ENCODE results near the gene AP5B1.

The AP5B1 gene

DNA sequence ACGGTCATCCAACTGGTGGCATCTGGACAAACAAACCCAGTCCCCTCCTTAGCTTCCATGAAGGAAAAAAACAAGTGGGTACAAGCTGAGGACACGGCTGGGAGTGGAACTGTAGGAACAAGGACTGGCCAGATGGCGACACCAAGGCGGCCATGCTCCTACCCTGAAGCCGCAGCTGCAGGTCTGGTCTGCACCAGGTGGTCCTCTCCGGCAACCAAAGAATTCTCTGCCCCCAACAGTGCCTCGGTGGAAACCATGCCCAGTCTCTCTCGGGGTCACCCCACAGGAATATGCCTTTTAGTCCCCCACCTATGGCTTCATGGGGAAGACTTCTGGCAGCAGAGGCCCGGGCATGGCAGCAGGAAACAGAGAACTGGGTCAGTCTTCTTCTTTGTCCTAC is 28.7 kb upstream of the AP5B1 start:
- no peak overlapping the region for H3K27ac Mint-ChIP-seq
- ATAC-seq (replicated peaks) (no peak), DNase-seq (no peak)
- H3K27me3 Mint-ChIP-seq, result peaks cover 7 to 8% of the 10 kb centered on the region in 2 donors
- no peaks in the 10 kb centered on the region for H3K36me3 Mint-ChIP-seq
- peaks cover 2 to 5% of the 10 kb centered on the region in 2 donors for H3K4me1 Mint-ChIP-seq
- H3K4me3 Mint-ChIP-seq, result no peak overlapping the region
- no peaks in the 10 kb centered on the region for H3K9me3 Mint-ChIP-seq

DNA sequence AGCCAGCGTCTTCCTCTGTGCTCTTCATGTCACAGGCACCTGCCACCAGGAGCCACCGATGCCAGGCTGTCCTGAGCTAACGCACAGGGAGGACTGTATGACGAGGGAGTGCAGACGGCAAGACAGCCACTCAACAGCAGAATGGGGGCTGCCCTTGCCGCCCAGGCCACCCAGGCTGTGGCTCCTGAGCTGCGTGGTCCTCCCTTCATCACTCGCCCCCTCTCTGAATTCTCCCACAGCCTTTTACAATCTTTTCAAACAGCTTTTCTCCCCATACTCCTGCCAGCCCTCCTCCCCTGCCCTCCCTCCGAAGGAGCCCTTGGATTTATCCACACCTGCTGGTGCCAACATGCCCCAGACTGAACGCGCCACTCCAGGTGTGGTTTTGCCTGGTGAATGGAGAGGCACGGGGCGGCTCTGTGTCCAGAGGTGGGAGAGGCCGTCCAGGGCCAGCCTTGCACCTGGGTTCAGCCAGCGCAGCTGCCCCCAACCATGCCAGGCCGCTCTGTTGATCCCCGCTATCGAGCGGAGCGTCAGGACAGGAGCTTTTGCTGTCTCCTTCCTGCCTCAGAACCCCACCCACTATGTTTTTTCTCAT is 28.1 kb upstream of the AP5B1 start:
- Mint-ChIP-seq H3K36me3 (no peaks in the 10 kb centered on the region), H3K27me3 (peaks cover 13 to 14% of the 10 kb centered on the region in 2 donors), H3K27ac (no peak overlapping the region), H3K4me1 (peaks cover 0 to 5% of the 10 kb centered on the region in 2 donors), H3K9me3 (no peaks in the 10 kb centered on the region), H3K4me3 (no peak overlapping the region)
- DNase-seq (no peak), ATAC-seq (replicated peaks) (no peak)

DNA sequence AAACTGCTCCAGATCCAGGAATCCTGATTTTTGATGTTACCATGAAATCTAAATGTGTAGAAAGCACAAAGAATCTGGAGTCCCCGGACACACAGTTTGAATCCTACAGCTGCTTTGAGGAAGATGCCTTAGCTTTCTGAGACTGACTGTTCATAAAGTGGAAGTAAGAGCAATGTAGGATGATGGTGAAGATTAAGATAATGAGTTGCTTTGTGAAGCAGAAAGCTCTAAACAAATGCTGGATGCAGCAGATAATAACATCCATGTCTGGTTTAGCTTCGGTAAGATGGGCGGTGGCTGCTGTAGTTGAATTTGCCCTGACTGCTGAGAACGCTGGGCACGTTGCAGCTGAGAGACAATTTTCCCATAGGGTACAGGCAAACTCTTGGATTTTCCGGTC is 26.2 kb upstream of the AP5B1 start:
- no peak overlapping the region for H3K4me3 Mint-ChIP-seq
- no peaks in the 10 kb centered on the region for H3K36me3 Mint-ChIP-seq
- no peak for DNase-seq
- no peaks in the 10 kb centered on the region for H3K9me3 Mint-ChIP-seq
- no peak for ATAC-seq (replicated peaks)
- H3K4me1 Mint-ChIP-seq, result peaks cover 10% of the 10 kb centered on the region in 2 donors
- peaks cover 26 to 27% of the 10 kb centered on the region in 2 donors for H3K27me3 Mint-ChIP-seq
- no peak overlapping the region for H3K27ac Mint-ChIP-seq

DNA sequence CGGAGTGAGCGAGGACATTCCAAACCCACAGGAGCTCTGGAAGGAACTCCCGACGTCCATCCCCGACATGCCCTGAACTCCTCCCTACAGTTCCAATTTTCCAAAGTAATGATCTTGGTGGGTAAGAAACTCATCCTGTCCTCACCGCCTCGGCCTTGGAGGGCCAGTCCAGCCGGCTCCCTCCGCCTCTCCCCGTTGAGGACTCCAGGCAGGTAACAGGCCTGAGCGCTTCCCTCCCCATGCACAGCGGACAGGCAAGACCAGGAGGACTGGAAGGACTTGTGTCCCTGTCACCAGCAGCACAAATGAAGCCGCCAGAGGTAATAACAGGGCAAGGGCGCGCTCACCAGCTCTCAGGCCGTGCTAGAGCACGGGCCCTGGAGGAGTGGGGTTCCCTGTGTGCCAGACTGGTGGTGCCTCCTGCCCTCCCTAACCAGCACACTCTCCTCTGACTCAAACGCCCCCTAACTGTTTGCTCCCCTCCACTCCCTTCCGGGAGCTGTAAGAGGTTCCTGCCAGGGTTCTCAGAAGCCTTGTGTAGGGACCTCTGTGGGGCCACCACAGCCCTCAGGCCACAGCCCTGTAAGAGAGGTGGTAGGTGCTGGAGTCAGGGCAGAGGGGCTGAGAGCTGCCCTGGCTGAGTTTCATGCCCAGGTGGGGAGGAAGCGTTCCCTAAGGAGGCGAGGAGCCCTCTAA is 23.2 kb upstream of the AP5B1 start:
- ATAC-seq (replicated peaks) (no peak), DNase-seq (no peak)
- Mint-ChIP-seq H3K4me1 (peaks cover 6 to 10% of the 10 kb centered on the region in 2 donors), H3K36me3 (no peaks in the 10 kb centered on the region), H3K4me3 (no peak overlapping the region), H3K27ac (no peak overlapping the region), H3K9me3 (no peaks in the 10 kb centered on the region), H3K27me3 (peaks cover 41 to 49% of the 10 kb centered on the region in 2 donors)

DNA sequence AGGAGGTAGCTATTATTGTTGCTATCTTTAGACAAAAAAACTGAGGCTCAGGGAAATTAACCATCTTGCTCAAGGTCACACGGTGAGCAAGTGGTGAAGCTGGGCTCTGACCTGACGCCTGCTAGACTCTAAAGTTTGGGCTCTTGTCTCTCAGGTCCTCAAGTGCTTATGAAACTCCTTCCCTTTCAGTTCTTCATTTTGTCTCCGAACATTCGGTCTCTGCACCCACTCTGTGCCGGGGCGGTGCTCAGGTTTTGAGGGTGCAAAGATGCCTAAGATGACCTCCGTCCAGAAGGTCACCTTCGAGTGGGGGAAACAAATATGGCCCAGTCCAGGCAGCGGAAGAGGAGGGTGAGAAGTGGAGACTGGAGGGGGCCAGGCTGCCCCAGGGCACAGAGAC is 22.1 kb upstream of the AP5B1 start:
- Mint-ChIP-seq H3K4me1 (peaks cover 6 to 10% of the 10 kb centered on the region in 2 donors), H3K4me3 (no peak overlapping the region), H3K36me3 (no peaks in the 10 kb centered on the region), H3K27me3 (peaks cover 44 to 54% of the 10 kb centered on the region in 2 donors), H3K9me3 (no peaks in the 10 kb centered on the region), H3K27ac (no peak overlapping the region)
- DNase-seq (no peak), ATAC-seq (replicated peaks) (peak; percentile 92 to 96)

DNA sequence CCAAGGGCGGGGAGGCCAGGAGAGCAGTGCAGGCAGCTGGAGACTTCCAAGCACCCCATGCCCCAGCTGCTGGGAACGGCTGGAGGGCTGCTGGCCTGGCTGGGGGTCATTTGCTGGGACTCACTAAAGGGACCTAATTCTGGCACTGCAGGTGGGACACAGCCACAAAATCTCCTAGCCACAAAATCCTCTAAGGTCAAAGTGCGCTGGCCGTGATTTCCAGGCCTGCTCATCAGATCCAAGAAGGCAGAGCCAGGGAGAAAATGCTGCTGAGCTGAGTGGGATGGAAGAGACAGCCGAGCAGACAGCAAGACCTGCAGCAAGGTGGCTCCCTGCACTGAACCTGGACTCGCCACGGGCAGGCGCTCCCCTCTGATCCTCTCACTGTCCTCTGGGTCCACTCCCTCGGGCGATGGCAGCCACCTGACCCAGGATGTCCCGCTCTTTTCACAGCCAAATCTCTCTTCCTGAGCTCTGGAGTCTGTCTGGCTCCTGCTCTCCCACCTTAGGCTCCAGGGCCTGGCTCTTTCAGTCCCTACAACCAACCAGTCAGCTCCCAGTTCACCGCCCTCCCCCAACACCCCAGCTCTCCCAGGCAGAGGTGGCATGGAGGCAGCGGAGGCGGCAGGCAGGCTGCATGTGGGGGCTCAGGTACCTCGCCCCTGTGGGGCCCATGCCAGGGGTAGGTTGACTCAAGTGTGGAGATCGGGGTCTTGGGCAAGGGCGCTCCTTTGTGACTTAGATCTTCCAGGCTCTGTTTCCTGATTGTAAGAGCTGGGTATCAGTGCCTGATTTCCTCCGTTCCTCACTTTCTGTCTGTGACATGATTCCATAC is 20.6 kb upstream of the AP5B1 start:
- Mint-ChIP-seq H3K36me3 (no peaks in the 10 kb centered on the region), H3K27me3 (peaks cover 47 to 66% of the 10 kb centered on the region in 2 donors), H3K4me1 (peaks cover 6 to 10% of the 10 kb centered on the region in 2 donors), H3K4me3 (no peak overlapping the region), H3K27ac (no peak overlapping the region), H3K9me3 (no peaks in the 10 kb centered on the region)
- ATAC-seq (replicated peaks) (no peak), DNase-seq (no peak)

DNA sequence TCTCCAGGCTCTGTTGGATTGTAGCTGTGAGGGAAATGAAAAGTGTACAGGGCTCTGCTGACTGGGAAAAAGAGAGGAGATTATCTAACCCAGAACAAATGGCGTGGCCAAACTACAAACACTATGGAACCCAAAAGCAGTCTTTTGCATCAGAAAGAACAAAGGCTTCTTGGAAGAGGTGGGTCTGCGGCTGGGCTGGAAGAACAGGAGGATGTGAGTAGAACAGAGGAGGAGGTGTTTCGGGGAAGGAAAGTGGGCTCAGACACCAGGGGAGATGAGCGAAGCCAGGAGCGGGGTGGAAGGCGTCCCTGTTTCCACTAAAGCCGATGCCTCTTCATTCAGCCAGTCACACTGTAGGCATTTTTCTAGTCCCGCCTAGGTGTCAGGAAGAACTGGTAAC is 18.1 kb upstream of the AP5B1 start:
- Mint-ChIP-seq H3K36me3 (no peaks in the 10 kb centered on the region), H3K4me1 (peaks cover 6 to 10% of the 10 kb centered on the region in 2 donors), H3K27ac (no peak overlapping the region), H3K9me3 (no peaks in the 10 kb centered on the region), H3K27me3 (peaks cover 51 to 75% of the 10 kb centered on the region in 2 donors), H3K4me3 (no peak overlapping the region)
- no peak for ATAC-seq (replicated peaks)
- no peak for DNase-seq

DNA sequence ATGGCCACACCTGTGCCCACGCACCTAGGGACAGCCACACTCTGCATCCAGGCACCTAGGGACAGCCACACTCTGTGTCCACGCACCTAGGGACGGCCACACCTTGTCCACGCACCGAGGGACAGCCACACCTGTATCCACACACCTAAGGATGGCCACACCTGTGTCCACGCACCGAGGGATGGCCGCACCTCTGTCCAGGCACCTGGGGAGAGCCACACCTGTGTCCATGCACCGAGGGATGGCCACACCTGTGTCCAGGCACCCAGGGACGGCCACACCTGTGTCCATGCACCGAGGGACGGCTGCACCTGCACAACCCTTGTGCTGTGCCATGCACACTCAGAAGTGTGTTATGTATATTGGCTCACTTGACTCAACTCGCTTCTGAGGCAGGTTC is 16.9 kb upstream of the AP5B1 start:
- no peaks in the 10 kb centered on the region for H3K36me3 Mint-ChIP-seq
- peaks cover 40 to 64% of the 10 kb centered on the region in 2 donors for H3K27me3 Mint-ChIP-seq
- no peaks in the 10 kb centered on the region for H3K9me3 Mint-ChIP-seq
- ATAC-seq (replicated peaks), result no peak
- H3K27ac Mint-ChIP-seq, result no peak overlapping the region
- no peak overlapping the region for H3K4me3 Mint-ChIP-seq
- no peak for DNase-seq
- H3K4me1 Mint-ChIP-seq, result peaks cover 2 to 3% of the 10 kb centered on the region in 2 donors

DNA sequence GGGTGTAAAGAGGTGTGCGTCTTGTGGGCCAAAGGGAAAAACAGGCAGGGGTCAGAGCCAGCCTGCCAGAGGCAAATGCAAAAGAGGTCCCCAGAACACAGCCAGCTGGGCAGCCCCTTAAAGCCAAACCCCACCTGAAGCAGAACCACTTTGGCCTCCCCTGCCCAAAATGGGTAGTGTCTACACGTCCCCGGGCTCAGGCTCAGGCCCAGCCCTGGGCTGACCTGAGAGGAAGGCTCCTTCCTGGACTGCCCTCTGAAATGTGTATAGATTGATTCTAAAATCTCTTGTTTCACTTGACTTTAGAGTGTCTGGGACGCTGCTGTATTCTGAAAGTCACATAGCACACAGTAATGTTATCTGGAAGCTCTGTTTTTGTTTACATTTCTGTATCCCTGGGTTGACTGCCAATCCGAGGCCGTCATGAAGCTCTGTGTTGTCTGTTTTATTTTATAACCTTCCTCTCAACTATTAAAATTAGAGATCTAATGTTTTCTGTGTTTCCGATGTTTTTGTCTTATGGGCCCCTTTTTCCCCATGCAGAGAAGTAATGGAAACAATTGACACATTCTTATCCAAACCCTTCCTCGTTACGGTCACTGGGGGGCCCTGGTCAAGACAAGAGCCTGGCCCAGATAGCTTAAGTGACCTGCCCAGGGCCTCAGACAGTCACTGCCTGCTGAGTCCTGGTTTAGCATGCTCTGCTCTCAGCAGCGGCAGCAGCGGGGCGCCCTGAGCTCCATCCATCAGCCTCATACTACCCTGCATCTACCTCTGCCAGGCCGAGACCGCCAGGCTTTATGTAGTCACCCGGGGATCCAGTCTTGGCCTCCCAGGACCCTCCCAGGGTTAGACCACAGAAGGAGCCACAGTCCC is 16.2 kb upstream of the AP5B1 start:
- ATAC-seq (replicated peaks) (no peak), DNase-seq (no peak)
- H3K4me1 Mint-ChIP-seq, result peaks cover 5% of the 10 kb centered on the region in 2 donors
- H3K27me3 Mint-ChIP-seq, result peaks cover 38 to 60% of the 10 kb centered on the region in 2 donors
- H3K9me3 Mint-ChIP-seq, result no peaks in the 10 kb centered on the region
- H3K4me3 Mint-ChIP-seq, result no peak overlapping the region
- H3K27ac Mint-ChIP-seq, result no peak overlapping the region
- no peaks in the 10 kb centered on the region for H3K36me3 Mint-ChIP-seq

DNA sequence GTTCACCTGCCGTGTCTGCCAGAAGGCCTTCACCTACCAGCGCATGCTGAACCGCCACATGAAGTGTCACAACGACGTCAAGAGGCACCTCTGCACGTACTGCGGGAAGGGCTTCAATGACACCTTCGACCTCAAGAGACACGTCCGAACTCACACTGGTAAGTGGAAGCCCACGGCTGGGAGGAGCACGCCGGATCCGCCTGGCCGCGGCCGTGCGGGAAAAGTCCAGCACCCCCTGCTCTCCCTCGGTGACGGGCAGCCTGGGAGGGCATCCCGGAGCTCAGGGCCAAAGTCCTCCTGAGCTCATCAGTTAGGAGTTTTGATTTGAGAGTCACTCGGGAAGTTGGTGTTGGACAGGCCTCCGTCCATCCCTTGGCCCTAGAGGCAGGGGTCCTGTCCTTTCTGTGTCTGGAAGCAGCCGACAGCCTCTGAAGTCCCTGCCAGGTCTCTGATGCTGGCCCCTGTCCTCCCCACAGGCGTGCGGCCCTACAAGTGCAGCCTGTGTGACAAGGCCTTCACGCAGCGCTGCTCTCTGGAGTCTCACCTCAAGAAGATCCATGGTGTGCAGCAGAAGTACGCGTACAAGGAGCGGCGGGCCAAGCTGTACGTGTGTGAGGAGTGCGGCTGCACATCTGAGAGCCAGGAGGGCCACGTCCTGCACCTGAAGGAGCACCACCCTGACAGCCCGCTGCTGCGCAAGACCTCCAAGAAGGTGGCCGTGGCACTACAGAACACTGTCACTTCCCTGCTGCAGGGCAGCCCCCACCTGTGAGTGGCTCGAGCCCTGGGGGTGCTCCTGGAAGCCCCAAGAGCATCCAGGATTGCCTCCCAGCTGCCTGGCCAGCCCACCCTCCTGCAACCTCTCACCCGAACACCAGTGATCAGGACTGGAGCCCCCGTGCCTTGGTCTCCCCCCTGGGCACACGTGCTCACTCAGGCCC is 14.1 kb upstream of the AP5B1 start:
- Mint-ChIP-seq H3K4me1 (peaks cover 14 to 16% of the 10 kb centered on the region in 2 donors), H3K4me3 (no peak overlapping the region), H3K36me3 (no peaks in the 10 kb centered on the region), H3K9me3 (no peaks in the 10 kb centered on the region), H3K27me3 (peaks cover 34 to 52% of the 10 kb centered on the region in 2 donors), H3K27ac (peak overlapping the region; percentile 47)
- no peak for DNase-seq
- no peak for ATAC-seq (replicated peaks)

DNA sequence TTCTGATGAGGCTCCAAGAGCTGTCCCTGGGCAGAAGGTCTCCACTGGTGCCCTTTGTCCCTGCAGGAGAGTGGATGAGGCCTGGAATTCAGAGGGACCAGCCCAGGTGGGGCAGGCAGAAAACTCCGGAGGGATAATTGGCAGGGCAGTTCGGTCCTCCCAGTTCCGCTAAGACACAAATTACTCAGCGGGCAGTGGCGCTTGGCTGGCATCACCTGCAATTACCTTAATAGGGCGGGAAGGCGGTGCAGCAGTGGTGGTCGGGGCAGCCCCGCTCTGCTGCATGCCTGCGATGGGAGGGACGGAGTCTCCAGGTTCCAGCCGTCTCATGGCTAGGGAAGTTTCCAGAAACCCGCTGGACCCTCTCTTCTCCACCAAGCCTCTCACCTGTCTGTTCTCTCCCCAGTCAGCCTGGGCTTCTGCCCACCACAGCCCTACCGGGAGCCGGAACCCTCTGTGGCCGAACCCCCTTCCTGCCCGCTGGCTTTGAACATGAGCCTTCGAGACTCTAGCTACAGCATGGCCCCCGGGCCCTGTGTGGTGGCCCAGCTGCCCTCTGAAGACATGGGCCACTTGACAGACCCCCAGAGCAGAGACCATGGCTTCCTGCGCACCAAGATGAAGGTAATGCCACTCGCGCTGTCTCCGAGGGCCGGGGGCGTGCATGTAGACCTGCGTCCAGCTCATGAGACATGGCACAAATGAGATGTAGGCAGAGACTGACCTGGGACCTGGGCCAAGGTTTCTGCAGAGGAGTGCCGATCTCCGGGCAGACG is 13.0 kb upstream of the AP5B1 start:
- Mint-ChIP-seq H3K27me3 (peaks cover 40 to 57% of the 10 kb centered on the region in 2 donors), H3K27ac (no peak overlapping the region), H3K9me3 (no peaks in the 10 kb centered on the region), H3K4me3 (no peak overlapping the region), H3K36me3 (no peaks in the 10 kb centered on the region), H3K4me1 (peaks cover 14 to 20% of the 10 kb centered on the region in 2 donors)
- ATAC-seq (replicated peaks), result no peak
- no peak for DNase-seq

DNA sequence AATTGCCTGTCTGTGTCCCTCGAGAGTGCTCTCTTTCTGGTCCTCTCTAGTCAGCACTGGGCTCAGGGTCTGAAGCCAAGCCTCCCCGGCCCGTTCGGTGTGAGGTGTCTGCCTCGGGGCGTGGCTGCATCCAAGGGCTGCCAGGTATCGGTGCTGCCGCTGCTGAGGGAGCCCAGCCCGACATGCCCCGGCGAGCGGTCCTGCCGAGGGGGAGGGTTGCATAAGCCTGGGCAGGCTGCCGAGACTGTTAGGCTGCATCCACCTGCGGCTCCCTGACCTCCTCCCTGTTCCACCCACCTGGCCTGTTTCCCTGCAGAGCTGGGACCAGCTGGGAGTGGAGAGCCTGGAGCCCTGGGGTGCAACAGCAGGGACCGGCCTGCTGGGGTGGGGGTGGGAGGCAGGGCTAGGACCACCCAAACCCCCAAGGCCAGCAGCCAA is 12.4 kb upstream of the AP5B1 start:
- Mint-ChIP-seq H3K9me3 (no peaks in the 10 kb centered on the region), H3K4me1 (peaks cover 17 to 26% of the 10 kb centered on the region in 2 donors), H3K4me3 (no peak overlapping the region), H3K27me3 (peaks cover 42 to 57% of the 10 kb centered on the region in 2 donors), H3K27ac (no peak overlapping the region), H3K36me3 (no peaks in the 10 kb centered on the region)
- DNase-seq (no peak), ATAC-seq (replicated peaks) (no peak)
